ENCODE measurements around the gene ERGIC1.
A peak's percentile ranks its signal among the peaks of the same experiment; 100 is the strongest.

The ERGIC1 gene

DNA sequence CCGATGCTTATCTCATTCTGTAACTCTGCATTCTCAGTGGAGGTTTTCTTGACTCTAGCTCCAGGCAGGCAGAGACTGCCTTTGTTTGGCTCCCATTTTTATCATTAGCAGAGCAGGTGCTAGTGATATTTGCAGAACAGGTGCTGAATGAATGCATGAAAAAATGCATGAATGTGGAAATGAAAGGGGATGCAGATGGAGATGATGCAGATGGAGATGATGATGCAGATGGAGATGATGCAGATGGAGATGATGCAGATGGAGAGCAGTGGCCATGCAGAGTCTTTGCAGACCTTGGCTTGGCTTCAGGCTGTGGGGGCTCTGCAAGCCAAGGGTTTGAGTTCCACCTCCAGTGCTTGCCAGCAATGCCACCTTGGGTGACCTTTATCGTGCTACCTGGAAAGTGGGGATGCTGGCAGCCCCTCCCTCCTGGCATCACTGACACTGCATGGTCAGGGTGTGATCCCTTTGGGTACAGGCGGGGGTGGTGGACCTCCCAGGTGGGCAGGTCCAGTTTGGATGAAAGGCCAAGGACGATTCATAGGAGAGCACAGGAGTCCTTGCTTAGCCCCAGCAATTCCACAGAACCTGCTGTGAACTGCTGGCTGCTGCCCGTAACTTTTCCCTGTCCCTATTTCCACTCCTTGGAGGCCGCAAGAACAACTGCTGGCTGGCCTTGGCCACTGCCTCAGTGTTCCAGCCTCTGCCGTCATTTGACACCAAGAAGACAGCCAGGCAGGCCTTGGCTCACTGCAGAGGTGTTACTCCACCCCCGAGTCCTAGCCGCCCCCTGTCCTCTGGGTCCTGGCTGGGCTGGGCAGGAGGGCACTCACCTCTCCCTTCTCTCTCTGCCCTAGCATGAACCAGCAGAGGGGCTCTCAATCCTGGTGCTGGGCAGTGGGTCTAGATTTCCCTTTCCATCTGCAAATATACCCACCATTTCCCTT lies 33.0 kb downstream of the ERGIC1 start:
- DNase-seq = no peak

GRCh38 chr5:172867761-172868435 lies 33.8 kb downstream of the ERGIC1 start:
- no peak for DNase-seq

- DNase-seq = no peak
These were observed 34.4 kb downstream of the ERGIC1 start for GRCh38 chr5:172868436-172868923.

GRCh38 chr5:172868924-172869591 lies 35.0 kb downstream of the ERGIC1 start:
- peak; percentile 62 to 79 (median 68) for DNase-seq

DNA sequence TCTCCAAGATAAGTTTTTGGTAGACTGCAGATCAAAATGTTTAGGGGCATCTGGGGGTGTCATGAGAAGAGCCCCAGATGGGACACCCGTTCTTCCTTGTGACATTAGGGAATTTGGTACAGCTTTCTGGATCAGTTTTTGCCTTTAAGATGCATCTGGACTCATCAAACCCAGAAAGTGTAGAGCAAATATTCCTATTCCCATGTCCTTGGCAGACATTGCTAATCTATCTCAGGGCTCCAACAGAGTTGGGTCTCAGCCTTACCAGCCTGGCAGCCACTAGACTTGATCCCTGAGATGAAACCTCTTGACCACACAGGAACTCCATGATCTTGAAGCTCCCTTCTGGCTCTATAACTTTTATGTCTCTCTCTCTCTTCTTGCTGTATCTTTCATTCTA lies 35.6 kb downstream of the ERGIC1 start:
- DNase-seq = no peak

DNA sequence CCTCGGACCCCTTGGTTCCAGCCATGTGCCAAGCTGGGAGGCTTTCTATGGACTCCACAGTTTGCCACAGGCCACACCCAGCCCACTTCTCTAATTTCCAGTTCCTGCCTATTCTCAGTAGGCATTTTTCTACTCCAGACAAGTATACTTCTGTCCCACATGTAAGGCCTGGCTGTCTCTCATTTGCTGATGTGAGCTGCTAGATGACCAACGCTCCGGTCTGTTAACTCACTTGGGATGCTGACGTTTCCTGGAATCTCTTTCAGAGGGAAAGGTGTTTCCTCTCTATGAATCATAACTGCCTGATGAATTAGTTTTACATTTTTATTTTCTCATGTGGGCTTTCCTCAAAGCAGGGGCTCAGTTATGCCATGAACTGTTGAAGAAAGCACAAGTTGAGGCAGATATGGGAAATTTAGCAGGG lies 36.3 kb downstream of the ERGIC1 start:
- peak; percentile 78 to 91 (median 80) for DNase-seq

DNA sequence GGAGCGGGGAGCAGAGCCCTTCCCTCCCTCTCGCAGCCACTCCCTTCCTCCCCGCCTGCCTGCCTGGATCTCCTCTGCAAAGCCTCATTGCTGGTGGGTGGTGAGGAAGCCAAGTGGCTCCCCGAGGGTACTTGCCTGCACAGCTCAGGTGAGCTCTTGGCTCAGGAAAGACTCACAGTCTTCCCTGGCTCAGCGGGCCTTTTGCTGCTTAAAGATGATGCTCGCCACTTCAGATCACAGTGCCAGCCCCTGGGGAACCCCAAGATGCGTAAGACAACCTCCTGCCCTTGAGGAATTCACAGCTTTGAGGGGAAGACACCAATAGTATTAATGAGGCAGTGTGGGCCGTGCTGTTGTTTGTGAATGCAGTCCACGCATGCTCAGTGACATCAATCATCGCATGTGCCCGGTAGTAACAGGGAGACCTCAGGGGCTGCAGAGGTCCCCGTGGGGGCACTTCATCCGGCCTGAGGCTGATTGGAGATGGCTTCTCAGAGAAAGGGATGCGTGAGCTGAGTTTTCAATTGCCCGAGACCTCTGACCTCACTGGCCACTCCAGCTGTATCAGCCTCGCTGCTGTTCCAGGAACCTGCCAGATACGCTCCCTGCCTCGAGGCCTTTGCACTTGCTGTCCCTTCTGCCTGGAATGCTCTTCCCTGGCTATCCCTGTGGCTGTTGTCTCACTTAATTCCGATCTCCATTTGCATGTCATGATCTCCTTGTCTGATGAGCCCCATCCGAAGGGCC lies 36.8 kb downstream of the ERGIC1 start:
- DNase-seq = peak in 1 of 4 experiments; percentile 38

DNA sequence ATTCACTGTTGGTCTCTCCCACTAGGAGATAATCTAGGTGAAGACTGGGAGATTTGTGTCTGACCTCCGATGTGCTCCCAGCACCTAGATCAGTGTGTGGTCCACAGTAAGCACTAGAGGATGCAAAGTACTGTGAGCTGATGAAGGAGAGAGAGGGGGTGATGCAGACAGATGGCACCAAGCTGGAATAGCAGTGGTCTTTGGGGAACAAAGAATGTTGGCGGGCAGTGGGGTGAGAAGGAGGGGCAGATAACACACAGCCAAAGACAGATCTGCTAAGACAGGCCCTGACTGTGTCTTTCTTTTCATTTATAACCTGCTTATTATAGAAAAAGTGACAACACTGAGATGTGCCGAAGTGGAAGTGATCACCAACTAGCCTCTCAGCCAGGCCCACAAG lies 37.5 kb downstream of the ERGIC1 start:
- DNase-seq = no peak

DNA sequence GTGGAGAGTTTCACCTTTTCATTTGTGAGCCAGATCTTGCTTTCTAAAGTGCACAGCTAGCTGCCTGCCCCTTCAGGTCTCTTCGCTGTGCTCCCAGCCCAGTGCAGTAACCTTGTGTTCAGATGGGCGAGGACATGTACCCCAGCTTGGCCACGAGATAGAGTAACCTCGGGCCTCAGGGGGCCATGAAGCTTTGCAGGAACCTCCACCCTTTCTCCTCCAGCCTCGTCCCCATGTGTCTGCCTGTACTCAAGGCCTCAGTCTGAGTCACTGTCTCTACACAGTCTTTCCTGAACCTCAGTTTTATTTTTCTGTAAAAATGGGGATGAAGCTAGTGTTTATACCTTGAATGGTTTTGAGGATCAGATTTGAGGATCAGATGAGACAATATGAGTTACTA lies 37.9 kb downstream of the ERGIC1 start:
- DNase-seq = no peak

GRCh38 chr5:172872997-172873491 lies 39.0 kb downstream of the ERGIC1 start:
- no peak for DNase-seq

DNA sequence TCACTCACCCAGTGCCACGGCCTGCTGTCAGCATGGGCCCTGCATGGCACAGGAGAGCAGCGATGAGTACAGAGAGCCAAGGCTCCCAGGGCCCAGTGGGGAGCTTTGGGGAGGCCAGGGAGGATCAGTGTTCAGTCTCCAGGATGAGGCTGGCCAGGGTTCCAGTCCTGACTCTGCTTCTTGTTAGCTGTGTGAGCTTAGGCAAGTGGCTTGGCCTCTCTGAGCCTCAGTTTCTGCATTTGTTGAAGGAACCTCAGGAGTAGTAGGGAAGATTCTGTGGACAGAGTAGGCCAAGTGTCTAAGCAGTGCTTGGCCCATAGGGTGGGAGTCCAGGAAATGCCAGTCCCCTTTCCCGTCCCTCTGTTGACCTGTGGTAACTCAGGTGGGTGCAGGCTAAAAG lies 39.5 kb downstream of the ERGIC1 start:
- DNase-seq = no peak

GRCh38 chr5:172874647-172875504 lies 40.8 kb downstream of the ERGIC1 start:
- DNase-seq = no peak

DNA sequence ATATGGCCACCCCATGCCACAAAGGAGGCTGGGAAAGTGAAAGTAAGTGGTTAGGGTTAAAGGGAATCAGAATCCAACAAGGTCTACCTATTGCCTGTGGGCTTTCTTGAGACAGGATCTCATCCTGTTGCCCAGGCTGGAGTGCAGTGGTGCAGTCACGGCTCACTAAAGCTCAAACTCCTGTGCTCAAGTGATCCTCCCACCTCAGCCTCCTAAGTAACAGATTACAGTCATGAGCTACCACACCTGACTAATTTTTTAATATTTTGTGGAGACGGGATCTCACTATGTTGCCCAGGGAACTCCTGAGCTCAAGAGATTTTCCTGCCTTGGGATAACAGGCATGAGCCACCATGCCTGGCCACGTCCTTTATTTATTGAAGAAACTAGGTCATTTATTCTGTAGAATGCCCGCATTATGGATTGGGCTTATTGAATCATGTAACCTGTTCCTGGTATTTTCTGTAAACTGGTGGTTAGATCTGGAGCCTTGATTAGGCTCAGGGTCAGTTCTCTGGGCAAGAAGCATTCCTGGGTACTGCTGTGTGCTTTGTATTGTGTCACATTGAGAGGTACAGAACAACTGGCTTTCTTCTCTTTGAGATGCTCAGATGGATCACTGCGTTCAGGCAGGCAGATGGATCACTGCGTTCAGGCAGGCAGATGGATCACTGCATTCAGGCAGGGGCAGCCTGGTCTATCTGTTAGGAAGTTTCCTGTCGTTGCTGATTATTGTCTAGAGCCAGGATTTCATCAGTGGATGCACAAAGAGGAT lies 41.6 kb downstream of the ERGIC1 start:
- DNase-seq = no peak

- DNase-seq = no peak
These were observed 42.5 kb downstream of the ERGIC1 start for GRCh38 chr5:172876578-172876977.

GRCh38 chr5:172877466-172878260 lies 43.6 kb downstream of the ERGIC1 start:
- peak; percentile 77 to 91 (median 86) for DNase-seq

DNA sequence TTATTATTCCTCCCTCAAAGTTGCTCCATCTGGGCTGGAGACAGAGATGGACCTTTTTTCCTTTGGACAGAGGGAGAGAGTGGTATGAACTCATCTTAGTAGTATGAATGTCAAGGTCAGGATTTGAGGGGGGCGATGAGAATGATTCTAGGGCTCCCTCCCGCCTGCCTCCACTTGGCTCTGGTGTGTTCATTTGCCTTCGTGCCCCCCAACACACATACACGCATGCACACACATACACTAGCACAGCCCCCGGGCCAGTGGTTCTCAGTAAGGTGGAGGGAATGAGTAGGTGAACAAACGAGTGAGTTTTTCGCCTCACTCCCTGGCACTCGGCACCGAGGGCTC lies 44.5 kb downstream of the ERGIC1 start:
- no peak for DNase-seq

GRCh38 chr5:172878933-172879752 lies 45.1 kb downstream of the ERGIC1 start:
- peak; percentile 72 to 90 (median 82) for DNase-seq

DNA sequence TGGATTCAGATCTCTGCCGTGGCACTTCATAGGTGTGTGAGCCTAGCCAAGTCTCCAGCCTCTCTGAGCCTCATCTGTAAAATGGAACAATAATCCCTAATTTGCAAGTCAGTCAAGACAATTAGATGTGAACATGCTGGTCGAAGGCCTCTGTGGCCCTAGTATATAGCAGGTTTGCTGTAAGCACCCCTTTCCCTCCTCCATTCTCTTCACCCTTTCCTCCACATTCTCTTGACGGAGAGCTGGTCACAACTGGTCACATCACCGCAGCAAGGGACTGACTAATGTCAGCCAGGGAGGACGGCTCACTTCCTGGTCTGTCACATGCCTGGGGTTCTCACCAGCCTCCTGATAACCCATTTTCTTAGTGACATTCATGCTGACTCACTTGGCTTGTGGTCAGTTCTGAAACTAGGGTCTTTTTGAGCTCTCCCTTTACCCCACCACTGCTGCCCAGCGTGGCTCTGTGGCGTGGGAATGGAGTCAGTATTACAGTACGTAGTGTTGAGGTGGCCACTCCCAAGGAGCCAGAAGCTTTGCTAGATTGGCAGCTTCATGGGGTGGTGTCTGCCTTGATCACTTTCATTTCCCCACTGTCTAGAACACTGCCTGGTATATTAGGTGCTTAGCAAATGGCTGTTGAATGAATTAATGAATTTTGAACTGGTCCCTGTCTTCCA lies 47.8 kb downstream of the ERGIC1 start:
- peak; percentile 95 to 99 (median 96) for DNase-seq
